ENCODE measurements around the gene SORCS2. TPM values are rescaled to one million over a fixed set of nuclear protein-coding genes. Genes with fewer than 3 reads are reported as not detected.

SORCS2 gene
- total RNA-seq, 6 donors from 2014 or later: 2.2 to 28.3 (median 7.2) TPM

GRCh38 chr4:7741946-7742806, 549.8 kb downstream of the SORCS2 start:
- WGBS, 2 donors: 91 to 94% methylated on average over 14 to 18 of the region's 18 CpGs
- no peak for ATAC-seq (ENCODE audit: low FRiP score in 2 of 2)

GRCh38 chr4:7742807-7743280, 550.5 kb downstream of the SORCS2 start:
- no peaks in the 10 kb centered on the region for H3K36me3 ChIP-seq
- DNase-seq (no peak), ATAC-seq (ENCODE audit: low FRiP score in 2 of 2) (no peak)
- no peaks in the 10 kb centered on the region for H3K9me3 ChIP-seq
- no peak overlapping the region for H3K27ac ChIP-seq
- TF ChIP-seq POLR2A (IDR thresholded peaks at IDR 0.05) (no peak), EP300 (IDR thresholded peaks at IDR 0.05) (no peak), POLR2AphosphoS5 (IDR thresholded peaks at IDR 0.05) (no peak)
- TF ChIP-seq, protein P1, sequence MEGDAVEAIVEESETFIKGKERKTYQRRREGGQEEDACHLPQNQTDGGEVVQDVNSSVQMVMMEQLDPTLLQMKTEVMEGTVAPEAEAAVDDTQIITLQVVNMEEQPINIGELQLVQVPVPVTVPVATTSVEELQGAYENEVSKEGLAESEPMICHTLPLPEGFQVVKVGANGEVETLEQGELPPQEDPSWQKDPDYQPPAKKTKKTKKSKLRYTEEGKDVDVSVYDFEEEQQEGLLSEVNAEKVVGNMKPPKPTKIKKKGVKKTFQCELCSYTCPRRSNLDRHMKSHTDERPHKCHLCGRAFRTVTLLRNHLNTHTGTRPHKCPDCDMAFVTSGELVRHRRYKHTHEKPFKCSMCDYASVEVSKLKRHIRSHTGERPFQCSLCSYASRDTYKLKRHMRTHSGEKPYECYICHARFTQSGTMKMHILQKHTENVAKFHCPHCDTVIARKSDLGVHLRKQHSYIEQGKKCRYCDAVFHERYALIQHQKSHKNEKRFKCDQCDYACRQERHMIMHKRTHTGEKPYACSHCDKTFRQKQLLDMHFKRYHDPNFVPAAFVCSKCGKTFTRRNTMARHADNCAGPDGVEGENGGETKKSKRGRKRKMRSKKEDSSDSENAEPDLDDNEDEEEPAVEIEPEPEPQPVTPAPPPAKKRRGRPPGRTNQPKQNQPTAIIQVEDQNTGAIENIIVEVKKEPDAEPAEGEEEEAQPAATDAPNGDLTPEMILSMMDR (IDR thresholded peaks at IDR 0.05): no peak
- 69 to 71% methylated on average over 7 to 8 of the region's 8 CpGs for WGBS, 2 donors
- H3K4me1 ChIP-seq: peaks cover 0 to 10% (median 3%) of the 10 kb centered on the region in 4 donors
- no peak overlapping the region for H3K4me3 ChIP-seq
- H3K27me3 ChIP-seq: no peaks in the 10 kb centered on the region

More at GRCh38 chr4:7741946-7742806, 549.8 kb downstream of the SORCS2 start:
- no peak for TF ChIP-seq EP300 (IDR thresholded peaks at IDR 0.05)
- TF ChIP-seq POLR2A (IDR thresholded peaks at IDR 0.05): no peak
- TF ChIP-seq, protein P1 (IDR thresholded peaks at IDR 0.05): no peak
- no peak for TF ChIP-seq POLR2AphosphoS5 (IDR thresholded peaks at IDR 0.05)
- Histone ChIP-seq H3K4me3 (no peak overlapping the region), H3K36me3 (no peaks in the 10 kb centered on the region), H3K4me1 (peaks cover 0 to 10% (median 3%) of the 10 kb centered on the region in 4 donors), H3K27me3 (no peaks in the 10 kb centered on the region), H3K27ac (no peak overlapping the region), H3K9me3 (no peaks in the 10 kb centered on the region)
- DNase-seq: no peak

DNA sequence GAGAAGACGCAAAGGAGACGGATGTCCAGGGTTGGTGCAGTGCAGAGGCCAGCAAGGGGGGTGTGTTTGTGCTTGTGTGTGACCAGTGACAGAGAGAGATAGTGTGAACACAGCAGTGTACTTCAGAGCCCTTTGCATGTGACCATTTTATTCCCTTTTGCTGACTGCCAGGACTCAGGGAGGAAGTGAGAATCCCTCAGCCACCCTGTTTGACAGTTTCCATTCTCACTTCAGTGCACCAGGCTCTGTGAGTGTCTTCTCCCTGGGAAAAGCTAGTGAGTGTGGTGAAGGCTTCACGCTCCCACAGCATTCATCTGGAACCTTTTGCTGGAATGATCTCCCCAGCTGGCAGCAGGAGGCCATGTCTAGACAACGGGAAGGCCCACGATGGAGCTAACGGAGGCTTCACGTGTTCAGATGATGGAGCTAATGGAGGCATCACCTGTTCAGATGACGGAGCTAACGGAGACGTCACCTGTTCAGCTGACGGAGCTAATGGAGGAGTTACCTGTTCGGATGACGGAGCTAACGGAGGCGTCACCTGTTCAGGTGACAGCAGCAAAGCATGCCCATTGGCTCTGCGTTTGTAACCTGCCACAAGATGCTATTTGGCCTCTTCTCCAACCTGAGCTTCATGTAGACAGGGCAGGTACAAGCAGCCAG, 551.9 kb downstream of the SORCS2 start:
- Histone ChIP-seq H3K27ac (peak overlapping the region in 1 of 4 donors; percentile 43), H3K9me3 (no peaks in the 10 kb centered on the region), H3K4me3 (no peak overlapping the region), H3K36me3 (no peaks in the 10 kb centered on the region), H3K27me3 (no peaks in the 10 kb centered on the region), H3K4me1 (peaks cover 0 to 10% (median 3%) of the 10 kb centered on the region in 4 donors)
- ATAC-seq (ENCODE audit: low FRiP score in 2 of 2): peak; percentile 20 to 58
- TF ChIP-seq, protein P1 (IDR thresholded peaks at IDR 0.05): no peak
- TF ChIP-seq POLR2AphosphoS5 (IDR thresholded peaks at IDR 0.05) (no peak), EP300 (IDR thresholded peaks at IDR 0.05) (no peak), POLR2A (IDR thresholded peaks at IDR 0.05) (no peak)
- WGBS, 2 donors: 80% methylated on average over 13 to 16 of the region's 16 CpGs
- DNase-seq: no peak

DNA sequence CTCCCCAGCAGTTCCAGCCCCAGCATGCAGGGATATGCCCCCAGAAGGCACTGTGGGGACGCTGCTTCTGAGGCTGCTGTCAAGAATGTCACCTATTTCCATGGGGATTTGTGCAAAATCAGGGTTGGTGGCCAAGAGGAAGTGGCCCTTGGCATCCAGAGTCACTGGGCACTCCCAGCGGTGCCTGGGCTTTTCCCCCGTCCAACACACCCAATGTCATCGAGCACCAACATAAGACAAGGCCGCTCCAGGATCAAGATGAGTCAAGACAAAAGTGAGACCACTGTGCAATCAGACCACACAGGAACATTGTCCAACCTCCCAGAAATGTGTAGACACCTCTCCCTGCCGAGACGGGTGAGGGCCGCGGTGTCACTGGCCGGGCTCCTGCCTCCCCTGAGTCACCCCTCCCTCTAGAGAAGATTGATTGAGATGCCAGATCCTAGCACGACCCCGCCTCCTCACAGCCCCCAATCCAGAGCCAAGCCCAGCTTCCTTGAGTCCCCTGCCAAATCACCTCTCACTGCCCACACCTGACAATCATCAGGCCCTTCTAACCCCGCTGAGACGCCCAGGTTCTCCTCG, 553.1 kb downstream of the SORCS2 start:
- H3K27ac ChIP-seq: no peak overlapping the region
- ATAC-seq (ENCODE audit: low FRiP score in 2 of 2): no peak

More for the DNA sequence above, 553.1 kb downstream of the SORCS2 start:
- Histone ChIP-seq H3K9me3 (no peaks in the 10 kb centered on the region), H3K4me1 (peaks cover 0 to 10% (median 8%) of the 10 kb centered on the region in 4 donors), H3K4me3 (no peak overlapping the region), H3K27me3 (no peaks in the 10 kb centered on the region), H3K36me3 (no peaks in the 10 kb centered on the region)
- whole genome bisulfite sequencing, 2 donors: 69 to 82% methylated on average over 10 to 15 of the region's 15 CpGs
- no peak for TF ChIP-seq POLR2A (IDR thresholded peaks at IDR 0.05)
- TF ChIP-seq, protein P1 (IDR thresholded peaks at IDR 0.05): no peak
- no peak for TF ChIP-seq EP300 (IDR thresholded peaks at IDR 0.05)
- no peak for TF ChIP-seq POLR2AphosphoS5 (IDR thresholded peaks at IDR 0.05)
- no peak for DNase-seq
